Loucy (cell line): ENCODE measurements around the gene POLR2H.

Experiments used
- H2AFZ ChIP-seq: fragments of 200-600 bp; sonication (generic); 2 replicates; pipeline ENCODE4 v1.6.0; 2016; ENCODE audit warnings: antibody characterized with exemption, mild to moderate bottlenecking, low read length, moderate library complexity
- H3F3A ChIP-seq: fragments of 200-600 bp; 2 replicates; pipeline ENCODE4 v1.6.0; 2016; ENCODE audit warnings: antibody characterized with exemption, low read depth, mild to moderate bottlenecking
- H3K27me3 ChIP-seq: fragments of 200-600 bp; sonication (generic); 2 replicates; pipeline ENCODE4 v1.6.1; 2014; ENCODE audit warnings: low read length, mild to moderate bottlenecking; ENCODE audit not compliant: insufficient read depth, poor library complexity, severe bottlenecking
- H3K36me3 ChIP-seq: fragments of 200-600 bp; sonication (generic); 2 replicates; pipeline ENCODE4 v1.6.1; 2016; ENCODE audit warnings: low read length; ENCODE audit not compliant: insufficient read depth
- H3K4me1 ChIP-seq: fragments of 200-600 bp; sonication (generic); 2 replicates; pipeline ENCODE4 v1.5.1; 2014; ENCODE audit warnings: low read length, mild to moderate bottlenecking; ENCODE audit not compliant: insufficient read depth, poor library complexity, severe bottlenecking
- H3K4me2 ChIP-seq: fragments of 200-600 bp; sonication (generic); 2 replicates; pipeline ENCODE4 v1.6.0; 2014; ENCODE audit warnings: antibody characterized with exemption, low read length, low read depth, mild to moderate bottlenecking; ENCODE audit not compliant: poor library complexity, severe bottlenecking
- H3K4me3 ChIP-seq: fragments of 200-600 bp; sonication (generic); 2 replicates; pipeline ENCODE4 v1.5.1; 2014; ENCODE audit warnings: low read length, mild to moderate bottlenecking, mixed read lengths; ENCODE audit not compliant: poor library complexity, severe bottlenecking
- H3K79me2 ChIP-seq: fragments of 200-600 bp; sonication (generic); 2 replicates; pipeline ENCODE4 v1.6.1; 2014; ENCODE audit warnings: low read length; ENCODE audit not compliant: insufficient read depth
- H3K9ac ChIP-seq: fragments of 200-600 bp; sonication (generic); 2 replicates; pipeline ENCODE4 v1.6.0; 2014; ENCODE audit warnings: mild to moderate bottlenecking, low read depth, low read length, moderate library complexity; ENCODE audit not compliant: poor library complexity, severe bottlenecking
- H3K9me2 ChIP-seq: fragments of 200-600 bp; sonication (generic); replicated peaks from 2 replicates; pipeline ENCODE4 v1.6.1; 2016; ENCODE audit warnings: low read depth, low read length, mixed read lengths
- H3K9me3 ChIP-seq: fragments of 200-600 bp; sonication (generic); 2 replicates; pipeline ENCODE4 v1.6.1; 2014; ENCODE audit warnings: mild to moderate bottlenecking, antibody characterized with exemption, low read length, low read depth; ENCODE audit not compliant: insufficient read depth
- H4K20me1 ChIP-seq: fragments of 200-600 bp; sonication (generic); 2 replicates; pipeline ENCODE4 v1.6.0; 2014; ENCODE audit warnings: antibody characterized with exemption, low read length, mild to moderate bottlenecking; ENCODE audit not compliant: insufficient read depth, poor library complexity, severe bottlenecking
- EZH2phosphoT487 ChIP-seq: fragments of 200-600 bp; IDR thresholded peaks from 2 replicates; pipeline ENCODE4 v1.6.1; 2018; ENCODE audit warnings: antibody characterized with exemption, mild to moderate bottlenecking, moderate library complexity, borderline replicate concordance
- TF ChIP-seq, protein P1 (sequence below): fragments of 200-600 bp; sonication (generic); conservative IDR thresholded peaks from 2 replicates; pipeline ENCODE4 v1.5.1; 2014; ENCODE audit warnings: mild to moderate bottlenecking, antibody characterized with exemption, low read length

The POLR2H gene

DNA sequence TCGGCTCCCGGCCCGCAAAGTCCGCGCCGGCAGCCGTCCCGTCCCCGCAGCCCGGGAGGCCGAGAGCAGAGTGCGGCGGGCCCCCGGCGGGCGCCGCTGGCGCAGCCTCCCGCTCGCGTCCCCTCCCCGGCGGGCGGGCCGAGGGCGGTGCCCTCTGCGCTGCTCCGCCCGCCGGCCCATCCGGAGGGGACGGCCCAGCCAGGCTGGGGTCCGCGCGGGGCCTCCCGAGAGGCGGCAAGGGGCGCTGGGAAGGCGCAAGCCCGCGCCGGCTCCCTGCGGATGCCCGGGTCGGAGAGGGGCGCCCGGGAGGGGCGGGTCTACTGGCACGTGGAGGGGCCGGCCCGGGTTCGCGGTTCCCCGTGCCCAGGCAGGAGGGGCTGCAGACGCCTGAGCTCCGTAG lies at the start of gene POLR2H, which contains the start of gene CLCN2:
POLR2H (plus strand) TSS at position 179 of the 400 bp plus-strand sequence. CDS start 1,783 bp downstream, outside the sequence.
CLCN2 (minus strand) TSS at position 74 of the 400 bp plus-strand sequence. CDS start 126 bp downstream, outside the sequence.
- TF ChIP-seq EZH2phosphoT487, result no peak
- TF ChIP-seq, protein P1, sequence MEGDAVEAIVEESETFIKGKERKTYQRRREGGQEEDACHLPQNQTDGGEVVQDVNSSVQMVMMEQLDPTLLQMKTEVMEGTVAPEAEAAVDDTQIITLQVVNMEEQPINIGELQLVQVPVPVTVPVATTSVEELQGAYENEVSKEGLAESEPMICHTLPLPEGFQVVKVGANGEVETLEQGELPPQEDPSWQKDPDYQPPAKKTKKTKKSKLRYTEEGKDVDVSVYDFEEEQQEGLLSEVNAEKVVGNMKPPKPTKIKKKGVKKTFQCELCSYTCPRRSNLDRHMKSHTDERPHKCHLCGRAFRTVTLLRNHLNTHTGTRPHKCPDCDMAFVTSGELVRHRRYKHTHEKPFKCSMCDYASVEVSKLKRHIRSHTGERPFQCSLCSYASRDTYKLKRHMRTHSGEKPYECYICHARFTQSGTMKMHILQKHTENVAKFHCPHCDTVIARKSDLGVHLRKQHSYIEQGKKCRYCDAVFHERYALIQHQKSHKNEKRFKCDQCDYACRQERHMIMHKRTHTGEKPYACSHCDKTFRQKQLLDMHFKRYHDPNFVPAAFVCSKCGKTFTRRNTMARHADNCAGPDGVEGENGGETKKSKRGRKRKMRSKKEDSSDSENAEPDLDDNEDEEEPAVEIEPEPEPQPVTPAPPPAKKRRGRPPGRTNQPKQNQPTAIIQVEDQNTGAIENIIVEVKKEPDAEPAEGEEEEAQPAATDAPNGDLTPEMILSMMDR, result no peak
- H3K9me3 ChIP-seq, result no peaks in the 10 kb centered on the region
- H3F3A ChIP-seq, result no peaks in the 10 kb centered on the region
- H2AFZ ChIP-seq, result peak within 1 kb of the TSS; percentile 90
- peak within 1 kb of the TSS; percentile 91 for H3K9ac ChIP-seq
- peak within 1 kb of the TSS; percentile 85 for H3K4me3 ChIP-seq
- H3K9me2 ChIP-seq, result no peaks in the 10 kb centered on the region
- peaks cover 43% of the 10 kb centered on the region for H3K79me2 ChIP-seq
- peaks cover 24% of the 10 kb centered on the region for H3K4me1 ChIP-seq
- H3K36me3 ChIP-seq, result peaks cover under 1% of the 10 kb centered on the region; the same call in 1 of the 2 replicates
- peaks cover 15% of the 10 kb centered on the region for H4K20me1 ChIP-seq
- peak within 1 kb of the TSS; percentile 86 for H3K4me2 ChIP-seq
- no peaks in the 10 kb centered on the region for H3K27me3 ChIP-seq

DNA sequence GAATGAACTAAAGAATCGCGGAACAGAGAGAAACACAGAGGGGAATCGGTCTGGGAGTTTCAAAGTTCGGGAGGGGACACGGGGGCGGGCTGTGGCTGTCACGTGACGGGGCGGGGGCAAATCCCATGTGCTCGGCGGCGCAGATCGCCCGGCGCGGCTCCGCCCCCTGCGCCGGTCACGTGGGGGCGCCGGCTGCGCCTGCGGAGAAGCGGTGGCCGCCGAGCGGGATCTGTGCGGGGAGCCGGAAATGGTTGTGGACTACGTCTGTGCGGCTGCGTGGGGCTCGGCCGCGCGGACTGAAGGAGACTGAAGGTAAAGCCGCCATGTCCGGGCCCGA lies 47.2 kb upstream of the POLR2H start, which contains the start of gene EIF4G1:
EIF4G1 (plus strand) TSS at position 244 of the 337 bp plus-strand sequence. CDS start 1,191 bp downstream, outside the sequence.
- Histone ChIP-seq H2AFZ (peak within 1 kb of the TSS; percentile 69), H3F3A (no peaks in the 10 kb centered on the region), H3K9me3 (no peaks in the 10 kb centered on the region), H3K9me2 (no peaks in the 10 kb centered on the region), H3K79me2 (peaks cover 48% of the 10 kb centered on the region), H3K4me1 (peaks cover 25% of the 10 kb centered on the region), H3K36me3 (peaks cover 20% of the 10 kb centered on the region; the same call in 1 of the 2 replicates), H4K20me1 (peaks cover 47% of the 10 kb centered on the region), H3K4me3 (peak within 1 kb of the TSS; percentile 100), H3K4me2 (peak within 1 kb of the TSS; percentile 99), H3K9ac (peak within 1 kb of the TSS; percentile 98), H3K27me3 (no peaks in the 10 kb centered on the region)
- TF ChIP-seq, protein P1, result no peak
- no peak for TF ChIP-seq EZH2phosphoT487

DNA sequence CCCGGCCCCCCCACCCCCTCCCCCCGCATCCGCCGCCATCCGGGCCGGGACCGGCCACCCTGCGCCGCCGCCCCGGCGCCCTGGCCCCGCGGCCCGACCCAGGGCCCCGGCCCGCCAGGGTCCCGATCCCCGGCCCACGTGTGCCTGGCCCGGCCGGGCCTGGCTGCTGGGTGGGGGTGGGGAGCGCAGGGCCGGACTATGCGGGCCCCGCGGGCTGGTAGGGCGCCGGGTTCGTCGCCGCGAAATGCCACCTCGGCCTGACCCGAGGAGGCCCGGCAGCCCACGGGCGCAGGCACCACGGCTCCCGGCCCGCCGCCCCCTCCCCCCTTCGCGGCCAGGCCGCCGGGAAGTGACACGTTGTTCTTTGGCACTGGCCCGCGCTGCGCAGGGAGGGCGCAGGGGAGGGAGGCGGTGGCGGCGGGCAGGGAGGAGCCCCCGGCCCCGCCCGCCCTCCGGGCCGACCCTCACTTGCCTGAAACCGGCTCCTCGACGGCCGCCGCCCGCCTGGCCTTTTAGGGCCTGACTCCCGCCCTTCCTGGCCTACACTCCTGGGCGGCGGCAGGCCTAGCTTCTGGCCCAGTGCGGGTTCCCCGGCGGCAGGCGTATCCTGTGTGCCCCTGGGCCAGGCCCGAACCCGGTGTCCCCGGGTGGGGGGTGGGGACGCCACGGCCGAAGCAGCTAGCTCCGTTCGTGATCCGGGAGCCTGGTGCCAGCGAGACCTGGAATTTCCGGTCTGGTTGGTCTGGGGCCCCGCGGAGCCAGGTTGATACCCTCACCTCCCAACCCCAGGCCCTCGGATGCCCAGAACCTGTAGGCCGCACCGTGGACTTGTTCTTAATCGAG lies 46.6 kb upstream of the POLR2H start:
- Histone ChIP-seq H3F3A (no peaks in the 10 kb centered on the region), H3K79me2 (peaks cover 54% of the 10 kb centered on the region), H2AFZ (no peak overlapping the region)

More for the DNA sequence above, 46.6 kb upstream of the POLR2H start:
- Histone ChIP-seq H3K4me2 (peak overlapping the region; percentile 99), H3K9me3 (no peaks in the 10 kb centered on the region), H3K9me2 (no peaks in the 10 kb centered on the region), H3K4me3 (peak overlapping the region; percentile 100), H3K4me1 (peaks cover 29% of the 10 kb centered on the region), H3K36me3 (peaks cover 24% of the 10 kb centered on the region; the same call in 1 of the 2 replicates), H3K27me3 (no peaks in the 10 kb centered on the region), H4K20me1 (peaks cover 52% of the 10 kb centered on the region), H3K9ac (peak overlapping the region; percentile 98)
- TF ChIP-seq, protein P1, result no peak
- no peak for TF ChIP-seq EZH2phosphoT487
